Transverse colon (tissue), 3 donors: ENCODE measurements around the gene WFIKKN2.

ENCODE experiments used
- POLR2A ChIP-seq: fragments of 450-650 bp; IDR thresholded peaks from one replicate; pipeline ENCODE4 v1.6.1; 2016; ENCODE audit warnings: antibody characterized with exemption, mild to moderate bottlenecking, moderate library complexity
- TF ChIP-seq, protein P1 (sequence below), 5 experiments: fragments of 200-600 bp in 3 of 5; fragments of 450-650 bp in 2 of 5; sonication (generic) in 3 of 5; IDR thresholded peaks; 1 replicate in 2 of 5; 2 replicates in 3 of 5; pipeline ENCODE4 v1.5.1; 2016 to 2017; ENCODE audit warnings: antibody characterized with exemption in 5 of 5, inconsistent platforms in 3 of 5, mild to moderate bottlenecking in 2 of 5, moderate library complexity in 1 of 5

DNA sequence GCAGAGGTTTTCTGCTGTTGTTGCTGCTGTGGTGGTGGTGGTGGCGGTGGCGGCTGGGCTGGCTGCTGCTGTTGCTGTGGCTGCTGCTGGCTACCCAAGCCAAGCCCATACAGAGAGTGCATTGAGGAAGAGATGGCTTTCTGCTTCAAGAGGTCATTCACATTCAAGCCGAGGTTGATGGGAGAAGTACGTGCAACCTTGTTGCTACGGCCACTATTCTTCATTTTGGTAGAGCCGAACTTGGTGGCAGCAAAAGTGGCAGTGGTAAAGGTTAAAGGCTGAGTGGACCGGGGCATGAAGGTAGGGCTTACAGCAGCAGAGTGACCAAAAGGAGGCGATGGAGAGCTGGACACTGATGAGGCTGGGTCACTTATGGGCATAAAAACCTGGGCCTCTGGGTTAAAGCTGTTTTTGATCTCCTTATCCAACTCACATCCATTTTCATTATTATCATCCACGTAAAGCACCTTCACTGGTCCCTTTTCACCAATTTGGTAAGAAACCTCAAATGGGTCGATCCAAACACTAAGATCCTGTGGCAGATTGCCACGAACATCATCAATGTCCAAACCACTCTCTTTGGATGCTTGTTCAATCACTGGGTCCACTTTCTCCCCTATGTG, 27.9 kb downstream of the WFIKKN2 start:
- TF ChIP-seq POLR2A, result peak; percentile 30
- TF ChIP-seq, protein P1, sequence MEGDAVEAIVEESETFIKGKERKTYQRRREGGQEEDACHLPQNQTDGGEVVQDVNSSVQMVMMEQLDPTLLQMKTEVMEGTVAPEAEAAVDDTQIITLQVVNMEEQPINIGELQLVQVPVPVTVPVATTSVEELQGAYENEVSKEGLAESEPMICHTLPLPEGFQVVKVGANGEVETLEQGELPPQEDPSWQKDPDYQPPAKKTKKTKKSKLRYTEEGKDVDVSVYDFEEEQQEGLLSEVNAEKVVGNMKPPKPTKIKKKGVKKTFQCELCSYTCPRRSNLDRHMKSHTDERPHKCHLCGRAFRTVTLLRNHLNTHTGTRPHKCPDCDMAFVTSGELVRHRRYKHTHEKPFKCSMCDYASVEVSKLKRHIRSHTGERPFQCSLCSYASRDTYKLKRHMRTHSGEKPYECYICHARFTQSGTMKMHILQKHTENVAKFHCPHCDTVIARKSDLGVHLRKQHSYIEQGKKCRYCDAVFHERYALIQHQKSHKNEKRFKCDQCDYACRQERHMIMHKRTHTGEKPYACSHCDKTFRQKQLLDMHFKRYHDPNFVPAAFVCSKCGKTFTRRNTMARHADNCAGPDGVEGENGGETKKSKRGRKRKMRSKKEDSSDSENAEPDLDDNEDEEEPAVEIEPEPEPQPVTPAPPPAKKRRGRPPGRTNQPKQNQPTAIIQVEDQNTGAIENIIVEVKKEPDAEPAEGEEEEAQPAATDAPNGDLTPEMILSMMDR (IDR thresholded peaks at IDR 0.05), result peak; percentile 46 to 70 (median 55)
